NB4 (cell line): ENCODE measurements around the gene ARHGAP11B.
"Not testable (repeated sequence)": the region's sequence is repeated elsewhere in the genome, so short reads cannot be mapped to it uniquely, and the experiment has no call there.

Source experiments
- DNase-seq: peaks from one replicate; pipeline ENCODE4 v3.0.0; 2010; ENCODE audit warnings: low read depth
- H3K4me3 ChIP-seq: one replicate; pipeline ENCODE4 v1.5.1; 2011; ENCODE audit warnings: mild to moderate bottlenecking, low read depth, low read length, moderate library complexity
- CTCF ChIP-seq: IDR thresholded peaks from one replicate; pipeline ENCODE4 v1.5.1; 2012; ENCODE audit warnings: low read depth, low read length
- MAX ChIP-seq: IDR thresholded peaks from 2 replicates; pipeline ENCODE4 v1.6.1; 2011; ENCODE audit warnings: low read depth, low read length
- MYC ChIP-seq: IDR thresholded peaks from 2 replicates; pipeline ENCODE4 v1.6.1; 2011; ENCODE audit warnings: low read depth, low read length
- POLR2A ChIP-seq: IDR thresholded peaks from 2 replicates; pipeline ENCODE4 v1.6.1; 2011; ENCODE audit warnings: mild to moderate bottlenecking; ENCODE audit not compliant: insufficient read length; ENCODE audit errors: extremely low read depth

ARHGAP11B gene

GRCh38 chr15:30625436-30626193, at the start of gene ARHGAP11B:
Gene ARHGAP11B, plus strand, starts transcription at chr15:30626128.
- peak; percentile 97 for DNase-seq
- TF ChIP-seq MAX (peak; percentile 31; the same call in 1 of the 2 replicates), MYC (peak; percentile 40; the same call in 1 of the 2 replicates)

GRCh38 chr15:30579394-30579970, 46.4 kb upstream of the ARHGAP11B start:
- DNase-seq, H3K4me3 ChIP-seq: not testable (repeated sequence)

More at GRCh38 chr15:30625436-30626193, at the start of gene ARHGAP11B:
- H3K4me3 ChIP-seq = peak within 1 kb of the TSS; percentile 94

- not testable (repeated sequence) for H3K4me3 ChIP-seq, DNase-seq
Observed at GRCh38 chr15:30580716-30581115, 45.2 kb upstream of the ARHGAP11B start.

- not testable (repeated sequence) for DNase-seq, H3K4me3 ChIP-seq
Observed at GRCh38 chr15:30598953-30599352, 27.0 kb upstream of the ARHGAP11B start.

GRCh38 chr15:30603796-30604195, 22.1 kb upstream of the ARHGAP11B start, which contains the start of gene GOLGA8H:
Gene GOLGA8H, plus strand, starts transcription at chr15:30604028. Its CDS starts 98 bp downstream, at chr15:30604126.
- not testable (repeated sequence) for DNase-seq, H3K4me3 ChIP-seq

GRCh38 chr15:30612271-30612670, 13.7 kb upstream of the ARHGAP11B start:
- DNase-seq, H3K4me3 ChIP-seq: not testable (repeated sequence)

GRCh38 chr15:30621342-30621741, 4.6 kb upstream of the ARHGAP11B start:
- not testable (repeated sequence) for H3K4me3 ChIP-seq
- peak; percentile 27 for DNase-seq

GRCh38 chr15:30626194-30626565, 252 bp downstream of the ARHGAP11B start:
- DNase-seq = peak; percentile 41
- peak overlapping the region; percentile 94 for H3K4me3 ChIP-seq

- peak overlapping the region; percentile 94 for H3K4me3 ChIP-seq
- DNase-seq = peak; percentile 32
Observed at GRCh38 chr15:30626632-30627031, 704 bp downstream of the ARHGAP11B start.

- peak; percentile 76 for DNase-seq
Observed at GRCh38 chr15:30650012-30650929, 24.3 kb downstream of the ARHGAP11B start.

GRCh38 chr15:30661154-30661553, 35.2 kb downstream of the ARHGAP11B start:
- not testable (repeated sequence) for H3K4me3 ChIP-seq
- DNase-seq = peak; percentile 27

More at GRCh38 chr15:30650012-30650929, 24.3 kb downstream of the ARHGAP11B start:
- no peak overlapping the region for H3K4me3 ChIP-seq
- TF ChIP-seq MAX (no peak), CTCF (no peak), POLR2A (no peak), MYC (no peak)

GRCh38 chr15:30669621-30670020, 43.7 kb downstream of the ARHGAP11B start:
- H3K4me3 ChIP-seq, DNase-seq: not testable (repeated sequence)
